Measurements from ENCODE around the gene BRSK2. TPM values are rescaled to one million over a fixed set of nuclear protein-coding genes. Genes with fewer than 3 reads are reported as not detected.

BRSK2 gene
- total RNA-seq, 1 donor from 2014 or later: 0.06 TPM

GRCh38 chr11:1475841-1476240 is 86.1 kb downstream of the BRSK2 start:
- H3K4me3 ChIP-seq (ENCODE audit: low read depth, low read length): no peak overlapping the region
- TF ChIP-seq, protein P1, sequence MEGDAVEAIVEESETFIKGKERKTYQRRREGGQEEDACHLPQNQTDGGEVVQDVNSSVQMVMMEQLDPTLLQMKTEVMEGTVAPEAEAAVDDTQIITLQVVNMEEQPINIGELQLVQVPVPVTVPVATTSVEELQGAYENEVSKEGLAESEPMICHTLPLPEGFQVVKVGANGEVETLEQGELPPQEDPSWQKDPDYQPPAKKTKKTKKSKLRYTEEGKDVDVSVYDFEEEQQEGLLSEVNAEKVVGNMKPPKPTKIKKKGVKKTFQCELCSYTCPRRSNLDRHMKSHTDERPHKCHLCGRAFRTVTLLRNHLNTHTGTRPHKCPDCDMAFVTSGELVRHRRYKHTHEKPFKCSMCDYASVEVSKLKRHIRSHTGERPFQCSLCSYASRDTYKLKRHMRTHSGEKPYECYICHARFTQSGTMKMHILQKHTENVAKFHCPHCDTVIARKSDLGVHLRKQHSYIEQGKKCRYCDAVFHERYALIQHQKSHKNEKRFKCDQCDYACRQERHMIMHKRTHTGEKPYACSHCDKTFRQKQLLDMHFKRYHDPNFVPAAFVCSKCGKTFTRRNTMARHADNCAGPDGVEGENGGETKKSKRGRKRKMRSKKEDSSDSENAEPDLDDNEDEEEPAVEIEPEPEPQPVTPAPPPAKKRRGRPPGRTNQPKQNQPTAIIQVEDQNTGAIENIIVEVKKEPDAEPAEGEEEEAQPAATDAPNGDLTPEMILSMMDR (conservative IDR thresholded peaks at IDR 0.05; ENCODE audit: low read depth, low read length): no peak
- no peak for DNase-seq (ENCODE audit: low read depth)

GRCh38 chr11:1476940-1477736 is 87.4 kb downstream of the BRSK2 start:
- TF ChIP-seq, protein P1 (conservative IDR thresholded peaks at IDR 0.05; ENCODE audit: low read depth, low read length): no peak
- DNase-seq (ENCODE audit: low read depth): no peak
- H3K4me3 ChIP-seq (ENCODE audit: low read depth, low read length): no peak overlapping the region

GRCh38 chr11:1478011-1478410 is 88.3 kb downstream of the BRSK2 start:
- no peak overlapping the region for H3K4me3 ChIP-seq (ENCODE audit: low read depth, low read length)
- DNase-seq (ENCODE audit: low read depth): no peak
- TF ChIP-seq, protein P1 (conservative IDR thresholded peaks at IDR 0.05; ENCODE audit: low read depth, low read length): no peak

- TF ChIP-seq, protein P1 (conservative IDR thresholded peaks at IDR 0.05; ENCODE audit: low read depth, low read length): no peak
- no peak for DNase-seq (ENCODE audit: low read depth)
- H3K4me3 ChIP-seq (ENCODE audit: low read depth, low read length): no peak overlapping the region
Observed at GRCh38 chr11:1478544-1478943, 88.8 kb downstream of the BRSK2 start.

DNA sequence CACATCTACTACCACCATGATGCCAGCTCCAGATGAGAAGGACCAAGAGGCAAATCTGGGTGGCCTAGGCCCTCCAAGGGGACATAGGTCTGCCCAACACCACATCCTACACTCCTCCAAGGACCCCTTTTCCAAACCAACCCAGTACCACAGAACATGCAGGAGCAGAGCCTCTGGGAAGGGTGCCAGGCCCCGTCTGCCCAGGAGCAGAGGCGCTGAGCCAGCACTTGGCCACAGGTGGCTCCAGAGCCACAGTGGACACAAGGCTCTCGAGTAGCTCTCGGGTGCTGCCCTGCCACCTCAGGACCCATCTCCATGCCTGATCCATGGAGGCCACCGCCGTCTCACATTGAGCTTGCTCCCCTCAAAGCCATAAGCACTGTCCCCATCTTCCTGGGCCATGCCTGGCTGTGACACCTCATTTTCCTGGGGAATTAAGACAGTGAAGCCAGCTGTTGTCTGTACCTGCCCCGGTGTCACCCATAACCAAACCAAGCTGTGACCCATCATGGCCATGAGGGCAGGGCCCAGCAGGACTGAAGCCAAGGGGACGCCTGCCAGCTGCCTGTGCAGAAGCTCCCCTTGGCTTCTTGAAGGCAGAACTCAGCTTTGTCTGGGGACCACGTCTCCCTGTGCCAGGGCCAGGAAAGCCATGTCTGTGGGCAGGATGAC is 89.4 kb downstream of the BRSK2 start:
- DNase-seq (ENCODE audit: low read depth): no peak
- TF ChIP-seq, protein P1 (conservative IDR thresholded peaks at IDR 0.05; ENCODE audit: low read depth, low read length): no peak
- H3K4me3 ChIP-seq (ENCODE audit: low read depth, low read length): no peak overlapping the region

GRCh38 chr11:1479678-1480118 is 90.0 kb downstream of the BRSK2 start:
- TF ChIP-seq, protein P1 (conservative IDR thresholded peaks at IDR 0.05; ENCODE audit: low read depth, low read length): no peak

More at GRCh38 chr11:1479678-1480118, 90.0 kb downstream of the BRSK2 start:
- no peak overlapping the region for H3K4me3 ChIP-seq (ENCODE audit: low read depth, low read length)
- no peak for DNase-seq (ENCODE audit: low read depth)
